ENCODE results near the gene HIBADH. TPM values are rescaled to one million over a fixed set of nuclear protein-coding genes. Genes with fewer than 3 reads are reported as not detected.

The HIBADH gene
- total RNA-seq, 4 donors from 2014 or later = 38.9 to 58.8 (median 52.2) TPM

GRCh38 chr7:27634671-27635493 lies 27.8 kb downstream of the HIBADH start:
- Histone ChIP-seq H3K27ac (no peak overlapping the region), H3K4me1 (no peaks in the 10 kb centered on the region), H3K4me3 (no peak overlapping the region), H3K36me3 (no peaks in the 10 kb centered on the region), H3K9me3 (no peaks in the 10 kb centered on the region), H3K27me3 (no peaks in the 10 kb centered on the region)
- TF ChIP-seq CTCF (IDR thresholded peaks at IDR 0.05) (no peak), POLR2A (IDR thresholded peaks at IDR 0.05) (no peak)
- no peak for DNase-seq
- intact Hi-C loops (cut with DNase I; ENCODE audit: low total_unique reads) = no loop called here

- Histone ChIP-seq H3K9me3 (no peaks in the 10 kb centered on the region), H3K27ac (no peak overlapping the region), H3K36me3 (no peaks in the 10 kb centered on the region), H3K4me1 (no peaks in the 10 kb centered on the region), H3K4me3 (no peak overlapping the region), H3K27me3 (no peaks in the 10 kb centered on the region)
- intact Hi-C loops (cut with DNase I; ENCODE audit: low total_unique reads) = no loop called here
- DNase-seq = no peak
- TF ChIP-seq CTCF (IDR thresholded peaks at IDR 0.05) (no peak), POLR2A (IDR thresholded peaks at IDR 0.05) (no peak)
These were observed 29.6 kb downstream of the HIBADH start for GRCh38 chr7:27633062-27633461.

- DNase-seq = no peak
- no peaks in the 10 kb centered on the region for H3K36me3 ChIP-seq
- intact Hi-C loops (cut with DNase I; ENCODE audit: low total_unique reads) = no loop called here
- H3K27ac ChIP-seq = no peak overlapping the region
- no peak overlapping the region for H3K4me3 ChIP-seq
- no peaks in the 10 kb centered on the region for H3K4me1 ChIP-seq
- H3K27me3 ChIP-seq = no peaks in the 10 kb centered on the region
- TF ChIP-seq CTCF (IDR thresholded peaks at IDR 0.05) (no peak), POLR2A (IDR thresholded peaks at IDR 0.05) (no peak)
- H3K9me3 ChIP-seq = no peaks in the 10 kb centered on the region
These were observed 31.3 kb downstream of the HIBADH start for GRCh38 chr7:27631391-27631790.

GRCh38 chr7:27627146-27627545 lies 35.5 kb downstream of the HIBADH start:
- no peak overlapping the region for H3K4me3 ChIP-seq
- no peak overlapping the region for H3K27ac ChIP-seq
- no peak for TF ChIP-seq POLR2A (IDR thresholded peaks at IDR 0.05)
- no peak for TF ChIP-seq CTCF (IDR thresholded peaks at IDR 0.05)
- H3K27me3 ChIP-seq = no peaks in the 10 kb centered on the region
- no peaks in the 10 kb centered on the region for H3K36me3 ChIP-seq
- DNase-seq = no peak
- peaks cover 0 to 5% of the 10 kb centered on the region in 2 donors for H3K9me3 ChIP-seq
- no peaks in the 10 kb centered on the region for H3K4me1 ChIP-seq
- intact Hi-C loops (cut with DNase I; ENCODE audit: low total_unique reads) = no loop called here

GRCh38 chr7:27619492-27619891 lies 43.2 kb downstream of the HIBADH start:
- H3K9me3 ChIP-seq = peaks cover 0 to 28% of the 10 kb centered on the region in 2 donors
- no peaks in the 10 kb centered on the region for H3K36me3 ChIP-seq
- no peak overlapping the region for H3K27ac ChIP-seq
- H3K27me3 ChIP-seq = no peaks in the 10 kb centered on the region
- no peaks in the 10 kb centered on the region for H3K4me1 ChIP-seq
- intact Hi-C loops (cut with DNase I; ENCODE audit: low total_unique reads) = no loop called here
- DNase-seq = no peak
- no peak for TF ChIP-seq CTCF (IDR thresholded peaks at IDR 0.05)
- TF ChIP-seq POLR2A (IDR thresholded peaks at IDR 0.05) = no peak
- no peak overlapping the region for H3K4me3 ChIP-seq
